Keratinocyte (primary cell): Measurements from ENCODE around the gene FIP1L1.

Experiments used
- EZH2 ChIP-seq: IDR thresholded peaks from one replicate; pipeline ENCODE4 v1.6.1; 2012; ENCODE audit warnings: inconsistent platforms, mild to moderate bottlenecking, low read length, moderate library complexity
- TF ChIP-seq, protein P1 (sequence below), 3 experiments: IDR thresholded peaks in 1 of 3; conservative IDR thresholded peaks in 1 of 3; optimal IDR thresholded peaks in 1 of 3; 2 replicates in 2 of 3; 3 replicates in 1 of 3; pipeline versions ENCODE3 to v1.5.1; 2011; ENCODE audit warnings: low read length in 3 of 3, mild to moderate bottlenecking in 3 of 3, moderate library complexity in 2 of 3, control low read depth in 1 of 3, inconsistent platforms in 1 of 3; ENCODE audit not compliant: insufficient read depth in 2 of 3; ENCODE audit errors: extremely low read depth in 1 of 3

DNA sequence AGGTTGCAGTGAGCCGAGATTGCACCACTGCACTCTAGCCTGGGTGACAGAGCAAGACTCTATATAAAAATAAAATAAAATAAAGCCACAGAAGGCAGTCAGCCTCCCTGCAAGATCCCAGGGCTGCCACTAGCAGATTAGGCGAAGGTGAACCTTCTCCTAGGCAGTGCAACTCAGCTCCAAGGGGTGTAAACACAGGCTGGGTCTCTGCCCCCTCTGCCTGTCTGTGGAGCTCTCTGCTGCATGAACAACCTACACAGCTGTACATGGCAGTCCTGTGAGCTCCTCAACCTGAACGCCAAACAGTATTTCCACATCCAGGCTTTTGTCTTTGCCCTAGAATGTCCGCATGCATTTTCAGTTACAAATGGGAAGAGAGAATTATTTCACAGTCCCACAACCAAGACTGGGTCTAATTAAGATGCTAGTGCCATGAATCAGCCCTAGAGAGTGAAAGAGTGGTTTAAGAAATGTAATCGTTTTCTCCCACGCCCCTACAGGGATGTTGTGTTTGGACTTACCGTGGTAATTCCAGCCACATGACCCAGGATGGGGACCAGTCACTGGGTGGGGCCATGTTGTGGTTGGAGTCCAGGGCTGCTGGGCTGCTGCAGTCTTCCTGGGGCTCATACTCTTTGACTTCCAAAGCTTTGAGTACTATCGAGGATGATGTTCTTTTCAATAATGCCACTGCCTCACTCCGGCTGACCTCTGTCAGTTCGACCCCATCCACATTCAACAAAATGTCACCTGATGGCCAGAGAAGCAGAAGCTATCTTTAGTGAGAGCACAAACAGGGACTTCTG is 99.0 kb downstream of the FIP1L1 start:
- TF ChIP-seq, protein P1, sequence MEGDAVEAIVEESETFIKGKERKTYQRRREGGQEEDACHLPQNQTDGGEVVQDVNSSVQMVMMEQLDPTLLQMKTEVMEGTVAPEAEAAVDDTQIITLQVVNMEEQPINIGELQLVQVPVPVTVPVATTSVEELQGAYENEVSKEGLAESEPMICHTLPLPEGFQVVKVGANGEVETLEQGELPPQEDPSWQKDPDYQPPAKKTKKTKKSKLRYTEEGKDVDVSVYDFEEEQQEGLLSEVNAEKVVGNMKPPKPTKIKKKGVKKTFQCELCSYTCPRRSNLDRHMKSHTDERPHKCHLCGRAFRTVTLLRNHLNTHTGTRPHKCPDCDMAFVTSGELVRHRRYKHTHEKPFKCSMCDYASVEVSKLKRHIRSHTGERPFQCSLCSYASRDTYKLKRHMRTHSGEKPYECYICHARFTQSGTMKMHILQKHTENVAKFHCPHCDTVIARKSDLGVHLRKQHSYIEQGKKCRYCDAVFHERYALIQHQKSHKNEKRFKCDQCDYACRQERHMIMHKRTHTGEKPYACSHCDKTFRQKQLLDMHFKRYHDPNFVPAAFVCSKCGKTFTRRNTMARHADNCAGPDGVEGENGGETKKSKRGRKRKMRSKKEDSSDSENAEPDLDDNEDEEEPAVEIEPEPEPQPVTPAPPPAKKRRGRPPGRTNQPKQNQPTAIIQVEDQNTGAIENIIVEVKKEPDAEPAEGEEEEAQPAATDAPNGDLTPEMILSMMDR (optimal IDR thresholded peaks at IDR 0.05 in 1 of 3, IDR thresholded peaks at IDR 0.05 in 1 of 3, conservative IDR thresholded peaks at IDR 0.05 in 1 of 3; ENCODE audit: extremely low read depth in 1 of 3, insufficient read depth in 2 of 3, low read length in 3 of 3), result no peak
- no peak for TF ChIP-seq EZH2
